KBM-7 (cell line): ENCODE results near the gene TMBIM1.
A peak's percentile ranks its signal among the peaks of the same experiment; 100 is the strongest.

ENCODE experiments used
- DNase-seq: peaks from one replicate; pipeline ENCODE4 v3.0.0-alpha.2; 2015
- in situ Hi-C: fragments of 300-500 bp; cut with MboI; formaldehyde crosslinking; loops from 2 replicates; pipeline ENCODE4 v1.14.3; 2020; ENCODE audit warnings: low sequenced_read_pairs, low pct_unique_long_range_greater_than_20kb, mixed read lengths

The TMBIM1 gene, protein sequence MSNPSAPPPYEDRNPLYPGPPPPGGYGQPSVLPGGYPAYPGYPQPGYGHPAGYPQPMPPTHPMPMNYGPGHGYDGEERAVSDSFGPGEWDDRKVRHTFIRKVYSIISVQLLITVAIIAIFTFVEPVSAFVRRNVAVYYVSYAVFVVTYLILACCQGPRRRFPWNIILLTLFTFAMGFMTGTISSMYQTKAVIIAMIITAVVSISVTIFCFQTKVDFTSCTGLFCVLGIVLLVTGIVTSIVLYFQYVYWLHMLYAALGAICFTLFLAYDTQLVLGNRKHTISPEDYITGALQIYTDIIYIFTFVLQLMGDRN

DNA sequence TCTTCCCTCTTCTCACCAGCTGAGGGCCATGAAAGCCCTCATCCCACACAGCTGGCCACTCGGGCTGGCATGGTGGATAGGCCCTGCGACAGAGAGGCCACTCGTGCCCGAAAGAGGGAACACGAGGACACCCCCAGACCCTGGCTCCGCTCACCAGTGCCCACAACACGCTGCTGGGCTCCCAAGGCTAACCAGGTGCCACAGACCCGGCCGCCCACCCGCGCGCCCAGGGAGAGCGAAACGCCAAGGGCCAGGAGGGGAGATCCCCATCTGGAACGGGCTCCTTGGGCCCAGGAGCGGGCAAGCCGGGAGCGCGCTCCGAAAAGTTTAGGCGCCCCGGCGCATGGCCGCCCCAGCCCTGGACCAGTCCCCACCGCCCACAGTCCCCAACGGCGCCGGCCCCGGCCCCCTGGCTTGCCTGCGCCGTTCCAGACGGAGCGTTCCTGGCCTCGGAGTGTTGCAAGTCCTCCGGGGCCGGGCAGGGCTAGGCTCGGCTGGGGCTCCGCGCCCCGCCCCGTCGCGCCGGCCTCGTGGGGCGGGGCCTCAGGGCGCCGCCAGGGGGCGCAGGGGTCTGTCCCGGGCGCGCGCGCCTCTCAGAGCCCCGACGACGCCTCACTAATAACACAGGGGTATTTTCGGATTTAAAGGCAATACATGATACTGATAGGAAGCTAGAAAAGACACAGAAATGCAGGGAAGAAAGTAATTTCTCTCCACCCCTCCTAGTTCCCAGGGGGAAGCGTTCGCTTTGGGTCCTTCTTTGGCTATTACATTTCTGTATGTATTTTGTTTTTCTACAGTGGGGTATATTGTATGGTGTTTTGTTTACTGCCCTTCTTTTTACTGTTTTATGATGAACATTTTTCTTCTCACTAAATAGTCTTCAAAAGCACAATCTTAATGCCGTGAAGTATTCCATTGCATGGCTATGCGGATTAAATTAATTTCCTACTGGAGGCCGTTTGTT is at the start of gene TMBIM1:
Gene TMBIM1 (minus strand): TSS at position 456 of the 967 bp plus-strand sequence. CDS start 10,362 bp downstream, outside the sequence.
- in situ Hi-C loops = loop anchor here (10.0 kb wide), 1 partner anchor 102 kb away; the partner anchor contains the start of gene CTDSP1
- DNase-seq = peak; percentile 77

DNA sequence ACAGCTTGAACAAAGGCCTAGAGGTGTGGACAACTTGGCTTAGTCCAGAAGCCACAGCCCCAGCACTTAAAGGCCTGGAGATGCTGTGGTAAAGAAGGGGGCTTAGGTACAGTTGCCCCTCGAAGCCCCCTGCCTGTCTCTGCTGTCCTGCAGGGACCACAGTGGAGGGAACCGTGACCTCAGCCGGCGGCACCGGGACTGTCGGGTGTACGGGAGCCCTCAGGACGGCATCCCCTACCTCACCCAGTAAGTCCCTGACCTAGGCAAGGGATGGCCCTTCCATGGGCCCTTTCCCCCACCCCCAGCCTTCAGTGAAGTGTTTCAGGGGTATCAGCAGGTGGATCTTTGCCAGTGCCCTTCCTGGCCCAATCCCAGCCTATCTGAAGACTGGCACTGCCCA is 49.1 kb upstream of the TMBIM1 start:
- in situ Hi-C loops = no loop called here
- DNase-seq = no peak

DNA sequence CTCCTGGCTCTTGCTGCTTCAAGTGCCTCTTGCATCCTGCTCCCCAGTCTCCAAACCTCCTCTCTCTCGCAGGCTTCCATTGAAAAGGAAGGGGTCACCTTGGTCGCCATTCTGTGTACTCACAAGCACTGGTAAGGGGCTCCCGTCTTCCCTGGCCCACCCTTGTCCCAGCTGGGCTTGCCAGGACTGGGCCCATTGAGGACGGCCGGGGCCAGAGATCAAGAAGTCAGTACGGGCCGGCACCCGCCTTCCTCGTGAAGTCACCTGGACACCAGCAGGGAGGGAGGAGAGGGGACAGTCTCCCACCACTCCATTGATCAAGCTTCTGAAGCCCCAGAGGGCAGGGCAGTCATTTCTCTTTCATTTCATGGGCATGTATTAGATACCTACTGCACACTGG is 48.4 kb upstream of the TMBIM1 start:
- no peak for DNase-seq
- in situ Hi-C loops = no loop called here

DNA sequence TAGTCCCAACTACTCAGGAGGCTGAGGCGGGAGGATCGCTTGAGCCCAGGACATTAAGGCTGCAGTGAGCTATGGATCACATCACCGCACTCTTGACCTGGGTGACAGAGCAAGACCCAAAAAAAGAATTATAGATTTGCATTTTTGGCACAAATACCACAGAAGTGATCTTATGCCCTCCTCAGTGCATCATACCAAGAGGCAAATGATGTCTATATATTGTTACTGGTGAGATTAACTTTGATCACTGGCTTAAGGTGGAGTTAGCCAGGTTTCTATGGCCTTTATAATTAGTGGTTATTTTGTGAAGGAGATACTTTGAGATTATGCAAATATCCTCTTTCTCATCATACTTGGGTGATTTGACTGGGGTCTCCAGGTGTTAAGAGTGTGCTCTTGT is 42.2 kb upstream of the TMBIM1 start:
- in situ Hi-C loops = no loop called here

DNA sequence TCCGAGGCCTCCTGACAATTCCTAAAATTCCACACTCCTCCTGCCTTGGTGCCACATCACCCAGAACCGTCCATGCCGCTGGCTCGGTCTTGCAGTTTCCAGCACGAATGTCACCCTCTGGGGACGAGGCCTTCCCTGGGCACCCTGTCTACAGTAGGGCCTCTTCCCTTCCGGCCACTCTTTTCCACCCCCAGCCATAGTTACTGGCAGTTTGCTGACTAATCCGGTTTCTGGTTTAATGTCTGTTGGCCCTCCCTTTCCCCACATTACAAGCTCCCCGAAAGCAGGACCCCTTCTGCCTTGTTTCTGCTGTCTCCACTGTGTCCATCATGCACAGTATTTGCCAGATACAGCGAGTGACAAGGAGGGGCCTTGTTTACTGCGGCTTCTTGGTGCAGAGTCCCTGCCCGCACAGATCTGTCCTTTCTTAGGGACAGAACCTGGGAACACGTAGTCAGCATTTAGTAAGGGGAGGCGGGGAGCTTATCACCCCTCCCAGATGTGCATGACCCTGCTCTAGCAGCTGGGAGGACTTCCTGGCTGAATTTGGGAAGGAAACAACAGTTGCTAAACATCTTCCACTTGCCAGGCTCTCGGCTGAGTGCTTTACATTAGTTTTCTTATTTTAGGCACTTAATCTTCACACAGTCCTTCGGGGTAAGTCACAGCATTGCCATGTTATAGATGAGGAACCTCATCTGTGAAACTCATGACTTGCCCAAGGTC is 40.8 kb upstream of the TMBIM1 start:
- in situ Hi-C loops = no loop called here

More for the DNA sequence above, 42.2 kb upstream of the TMBIM1 start:
- DNase-seq = no peak

DNA sequence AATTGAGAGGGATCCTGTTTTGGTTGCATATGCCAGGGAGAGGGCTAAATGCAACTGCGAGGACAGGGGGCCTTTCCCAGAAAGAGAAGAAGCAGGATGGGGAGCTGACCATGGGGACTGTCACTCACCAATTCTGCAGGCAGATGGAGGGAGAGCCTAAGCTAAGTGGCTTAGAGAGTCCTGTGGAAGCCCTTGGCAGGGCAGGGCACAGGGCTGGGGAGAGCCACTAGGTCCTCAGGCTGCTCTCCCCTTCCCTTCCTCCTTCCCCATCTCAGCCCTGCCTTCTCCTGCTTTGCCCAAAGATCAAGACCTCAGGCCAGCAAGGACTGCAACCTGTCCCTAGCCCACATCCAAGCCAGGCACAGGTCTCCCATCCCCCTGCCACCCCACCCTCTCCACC is 40.0 kb upstream of the TMBIM1 start:
- DNase-seq = peak; percentile 24
- in situ Hi-C loops = no loop called here

More for the DNA sequence above, 40.8 kb upstream of the TMBIM1 start:
- peak; percentile 97 for DNase-seq

DNA sequence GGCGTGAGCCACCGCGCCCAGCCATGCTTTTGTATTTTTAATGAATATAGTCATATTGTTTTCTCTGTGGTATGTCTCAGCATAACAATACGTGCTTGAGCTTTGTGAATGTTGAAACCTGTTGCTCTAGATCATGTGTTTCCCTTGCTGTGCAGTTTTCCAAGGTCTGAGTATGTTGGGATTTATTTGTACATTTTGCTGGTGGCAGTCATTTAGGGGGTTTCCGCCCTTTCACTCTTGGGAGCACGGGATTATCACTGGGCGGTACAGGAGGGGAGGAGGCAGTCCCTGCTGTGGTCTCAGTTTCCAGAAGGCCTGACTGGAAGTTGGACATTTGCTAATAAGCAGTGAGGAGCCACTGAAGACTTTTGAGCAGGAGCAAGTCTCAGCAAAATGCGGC is 39.4 kb upstream of the TMBIM1 start:
- DNase-seq = no peak
- in situ Hi-C loops = no loop called here

DNA sequence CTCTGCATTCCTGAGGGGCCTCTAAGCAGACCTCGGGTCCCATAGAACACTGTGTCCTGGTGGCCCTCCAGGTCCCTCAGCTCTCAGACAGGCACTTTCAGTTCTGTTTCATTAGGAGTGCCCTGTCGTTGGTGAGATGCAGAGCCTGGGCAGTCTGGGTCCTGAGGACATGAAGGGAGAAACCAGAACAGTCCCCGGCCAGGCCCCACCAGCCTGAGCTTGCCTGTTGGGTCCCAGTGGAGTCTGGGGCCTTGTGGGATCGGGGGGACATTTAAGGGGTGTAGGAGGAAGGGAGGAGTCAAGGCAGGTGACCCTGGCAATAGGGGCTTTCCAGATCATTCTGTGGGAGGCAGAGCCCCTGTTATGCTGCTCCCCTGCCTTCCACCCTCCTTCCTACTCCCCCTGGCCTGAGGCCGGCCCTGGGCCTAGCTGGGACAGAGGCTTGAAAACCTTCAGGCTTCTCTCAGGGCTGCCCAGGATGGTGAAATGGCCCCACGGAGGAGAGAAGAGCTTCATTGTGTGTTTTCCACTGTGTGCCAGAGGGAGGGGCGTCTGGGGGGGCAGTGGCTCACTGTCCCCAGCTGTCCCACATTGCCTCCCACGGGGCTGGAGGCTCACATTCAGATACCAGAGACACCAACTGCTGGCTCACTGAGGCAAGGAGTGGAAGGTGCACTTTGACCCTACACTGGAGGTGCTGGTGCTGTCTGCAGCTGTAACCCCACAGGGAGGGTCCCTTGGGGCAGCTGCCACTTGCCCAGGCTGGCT is 37.7 kb upstream of the TMBIM1 start:
- DNase-seq = no peak
- in situ Hi-C loops = no loop called here

DNA sequence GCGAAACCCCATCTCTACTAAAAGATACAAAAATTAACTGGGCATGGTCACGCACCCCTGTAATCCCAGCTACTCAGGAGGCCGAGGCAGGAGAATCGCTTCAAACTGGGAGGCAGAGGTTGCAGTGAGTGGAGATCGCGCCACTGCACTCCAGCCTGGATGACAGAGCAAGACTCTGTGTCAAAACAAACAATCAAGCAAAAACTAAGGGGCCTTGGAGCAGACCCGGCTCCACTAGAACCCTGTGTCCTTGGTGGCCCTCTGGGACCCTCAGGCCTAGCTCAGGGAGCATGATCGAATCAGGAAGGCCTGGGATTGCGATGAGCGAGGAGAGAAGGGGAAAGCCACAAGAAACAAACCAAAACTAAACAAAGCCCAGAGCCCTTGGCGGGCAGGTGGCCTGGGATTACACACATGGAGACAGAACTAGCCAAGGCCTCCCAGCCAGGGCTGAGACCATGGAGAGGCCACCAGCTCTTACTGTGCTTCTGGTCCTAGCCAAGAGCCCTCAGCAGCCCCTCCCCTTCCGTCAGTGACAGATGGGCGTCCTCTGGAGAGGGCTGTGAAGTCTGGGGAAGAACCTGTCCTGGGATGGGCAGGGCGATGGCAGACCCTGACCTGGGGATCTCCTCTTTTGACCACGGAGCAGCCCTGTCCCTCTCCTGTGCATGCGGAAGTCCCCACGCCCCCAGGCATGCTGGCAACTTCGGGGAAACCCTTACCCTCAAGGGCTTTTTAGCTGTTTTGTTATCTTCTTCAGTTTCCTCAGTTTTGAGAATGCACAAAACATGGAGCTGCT is 36.9 kb upstream of the TMBIM1 start:
- no peak for DNase-seq
- in situ Hi-C loops = no loop called here

DNA sequence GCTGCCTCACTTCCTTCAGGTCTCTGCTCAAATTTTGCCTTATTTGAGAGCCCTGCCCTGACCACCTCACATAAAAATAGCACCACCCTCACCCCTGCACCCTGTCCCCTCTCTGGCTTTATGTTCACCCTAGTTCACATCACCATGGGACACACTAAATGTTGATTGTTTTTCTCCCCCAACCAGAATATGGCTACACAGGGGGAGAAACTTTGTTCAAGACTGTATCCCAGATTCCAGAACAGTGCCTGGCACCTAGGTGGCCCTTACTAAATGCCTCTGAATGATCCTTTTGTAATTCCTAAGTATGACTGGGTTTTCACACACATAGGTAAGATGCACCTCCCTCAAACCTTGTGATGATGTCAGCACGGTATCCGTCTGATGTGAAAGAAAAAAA is 36.0 kb upstream of the TMBIM1 start:
- DNase-seq = no peak
- in situ Hi-C loops = no loop called here

DNA sequence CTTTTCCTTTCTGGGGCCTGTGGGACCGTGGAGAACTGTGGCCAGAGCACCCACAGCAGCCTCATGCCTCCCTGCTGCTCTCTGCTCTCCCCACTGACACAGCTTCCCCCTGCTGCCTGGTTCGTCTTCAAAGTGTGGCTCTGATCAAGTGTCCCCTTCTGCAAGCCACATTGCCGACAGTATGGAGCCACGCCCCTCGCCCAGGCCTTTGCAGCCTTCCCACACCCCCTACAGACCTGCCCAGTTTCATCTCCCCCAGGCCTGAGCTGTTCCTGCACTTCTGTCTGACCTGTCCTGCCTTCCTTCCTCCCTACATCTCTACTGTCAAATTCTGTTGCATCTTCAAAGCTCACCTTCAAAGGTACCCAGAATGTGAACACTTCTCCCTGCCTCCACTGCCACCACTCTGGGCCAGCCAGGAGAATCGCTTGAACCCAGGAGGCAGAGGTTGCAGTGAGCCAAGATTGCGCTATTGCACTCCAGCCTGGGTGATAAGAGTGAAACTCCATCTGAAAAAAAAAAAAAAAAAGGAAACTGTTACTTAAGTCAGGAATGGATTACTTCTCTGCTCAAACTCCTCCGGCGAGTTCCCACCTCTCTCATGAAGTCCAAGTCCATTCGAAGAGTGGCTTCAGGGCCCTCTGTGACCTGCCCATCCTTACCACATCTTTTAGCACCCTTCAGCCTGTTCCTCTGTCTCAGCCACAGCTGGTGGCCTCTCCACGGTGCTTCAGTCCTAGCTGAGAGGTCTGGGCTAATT is 35.3 kb upstream of the TMBIM1 start:
- in situ Hi-C loops = no loop called here
- peak; percentile 37 for DNase-seq

DNA sequence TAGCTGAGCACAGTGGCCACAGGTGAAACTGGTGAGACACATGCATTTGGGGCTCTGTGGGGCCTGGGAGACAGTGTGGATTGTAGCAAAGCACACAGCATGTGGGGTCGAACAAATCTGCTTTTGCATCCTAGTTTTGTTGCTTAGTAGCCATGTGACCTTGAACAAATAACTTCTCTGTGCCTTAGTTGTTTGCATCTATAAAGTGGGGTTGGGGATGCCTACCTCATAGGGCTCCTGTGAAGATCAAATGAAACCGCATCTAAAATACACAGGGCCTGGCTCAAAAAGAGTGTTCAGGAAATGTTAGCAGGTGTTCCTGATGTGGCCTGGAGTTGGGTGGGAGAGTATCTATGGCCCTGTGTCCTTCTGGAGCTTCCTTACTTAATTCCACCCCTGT is 34.0 kb upstream of the TMBIM1 start:
- no peak for DNase-seq
- in situ Hi-C loops = no loop called here

DNA sequence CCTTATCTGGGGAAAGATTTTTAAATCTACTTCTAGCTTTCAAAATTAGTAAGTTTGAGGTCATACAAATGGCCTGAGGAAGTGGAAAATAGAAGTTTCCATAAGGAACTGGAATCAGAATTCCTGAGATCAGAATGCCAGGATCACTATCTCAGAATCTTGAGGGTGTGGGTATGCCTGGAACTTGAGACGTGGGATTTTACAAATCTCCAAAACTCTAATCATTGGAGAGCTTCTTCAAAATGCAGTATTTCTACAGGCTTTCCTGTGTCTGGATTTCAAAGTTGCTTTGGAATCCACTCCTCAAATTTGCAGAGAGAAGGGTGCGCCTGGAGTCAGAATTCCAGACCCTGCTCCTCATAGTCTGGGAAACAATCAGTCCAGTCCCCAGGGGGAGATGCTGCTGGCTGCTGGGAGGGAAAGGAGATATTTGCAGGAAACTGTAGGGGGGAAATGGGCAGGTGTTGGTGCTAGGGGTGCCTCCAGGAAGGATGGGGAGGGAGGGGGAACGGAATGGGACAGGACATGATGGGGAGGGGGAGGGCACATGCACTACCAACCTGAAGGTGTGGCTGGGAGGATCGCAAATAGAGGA is 33.4 kb upstream of the TMBIM1 start:
- no peak for DNase-seq
- in situ Hi-C loops = no loop called here

DNA sequence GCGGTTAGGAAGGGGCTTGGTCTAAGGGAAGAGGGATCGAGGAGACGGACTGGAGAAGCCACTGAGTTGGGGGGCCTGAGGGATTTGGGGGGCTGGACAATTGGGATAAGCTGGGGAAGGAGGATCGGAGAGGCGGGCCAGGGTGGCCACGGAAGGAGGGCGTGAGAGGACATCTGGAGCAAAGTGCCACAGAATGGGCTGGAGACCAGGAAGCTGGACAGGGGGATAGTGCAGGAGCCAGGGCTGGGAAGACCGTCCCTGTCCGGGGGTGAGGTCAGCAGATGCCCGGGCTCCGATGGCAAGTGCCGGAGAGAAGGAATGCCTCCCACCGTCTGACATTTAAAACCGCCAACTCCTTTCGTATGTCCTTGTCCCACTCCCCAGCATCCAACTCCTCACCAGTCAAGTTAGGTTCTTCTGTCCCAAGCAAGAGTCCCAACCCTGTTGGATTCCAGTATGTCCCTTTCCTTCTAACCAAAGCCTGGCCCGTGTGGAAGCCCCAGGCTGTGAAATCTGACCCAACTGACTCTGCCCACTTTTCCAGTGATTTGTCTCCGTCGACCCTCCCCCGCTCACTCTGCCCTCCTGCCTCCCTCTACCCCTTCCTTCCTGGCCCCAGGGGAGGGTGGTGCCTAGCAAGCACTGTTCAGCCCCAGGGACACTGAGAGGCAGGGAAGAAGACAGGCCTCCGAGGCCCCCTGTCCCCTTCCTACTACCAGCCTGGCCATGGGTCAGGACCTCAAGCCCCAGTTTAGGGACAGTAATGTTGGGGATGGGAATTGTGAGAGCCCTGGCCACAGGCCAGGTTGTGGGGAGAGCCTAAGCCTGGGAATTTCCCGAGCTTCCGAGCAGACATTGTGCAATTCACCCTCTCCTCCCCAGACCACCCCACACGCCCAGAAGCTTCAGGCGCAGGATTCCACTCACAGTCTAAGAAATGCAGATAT is 31.5 kb upstream of the TMBIM1 start:
- in situ Hi-C loops = no loop called here
- DNase-seq = peak; percentile 80

DNA sequence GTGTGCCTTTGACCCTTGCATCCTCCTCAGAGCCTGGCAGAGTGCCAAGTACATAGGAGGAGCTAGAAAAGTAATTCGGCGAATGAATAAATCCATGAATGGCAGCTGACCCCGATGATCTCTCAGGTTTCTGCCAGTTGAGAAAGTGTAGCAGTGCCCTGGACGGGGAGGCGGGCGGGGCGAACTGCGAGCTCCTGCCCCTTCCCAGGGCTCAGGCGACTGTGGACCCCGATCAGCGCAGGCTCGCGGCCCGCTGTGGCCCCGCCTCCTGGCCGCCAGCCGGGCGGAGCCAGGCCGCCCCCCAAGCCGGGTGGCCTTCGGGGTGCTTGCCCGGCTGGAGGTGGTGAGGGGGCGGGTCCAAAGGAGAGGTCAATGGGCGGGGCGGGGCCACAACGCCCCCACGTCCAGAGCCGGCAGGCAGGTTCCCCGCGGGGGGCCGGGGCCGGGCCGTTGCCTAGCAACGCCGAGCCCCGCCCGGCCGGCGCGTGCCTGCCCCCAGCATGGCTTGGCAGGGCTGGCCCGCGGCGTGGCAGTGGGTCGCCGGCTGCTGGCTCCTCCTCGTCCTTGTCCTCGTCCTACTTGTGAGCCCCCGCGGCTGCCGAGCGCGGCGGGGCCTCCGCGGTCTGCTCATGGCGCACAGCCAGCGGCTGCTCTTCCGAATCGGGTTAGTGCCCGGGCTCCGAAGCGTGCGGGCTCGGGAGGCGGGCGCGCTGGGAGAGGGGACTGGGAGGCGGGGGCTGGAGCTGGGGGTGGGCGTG is 30.6 kb upstream of the TMBIM1 start:
- in situ Hi-C loops = no loop called here
- peak; percentile 90 for DNase-seq
